ENCODE data around the gene FAM25A.
"Not testable (repeated sequence)": the region's sequence is repeated elsewhere in the genome, so short reads cannot be mapped to it uniquely, and the experiment has no call there.

The FAM25A gene

GRCh38 chr10:86979296-86979818, 40.7 kb upstream of the FAM25A start:
- no peak for TF ChIP-seq CTCF (conservative IDR thresholded peaks at IDR 0.05; ENCODE audit: low read depth, low read length)
- no peak overlapping the region for H3K4me3 ChIP-seq (ENCODE audit: low read length)
- DNase-seq (ENCODE audit: low read depth): no peak

- no peak for TF ChIP-seq CTCF (conservative IDR thresholded peaks at IDR 0.05; ENCODE audit: low read depth, low read length)
- no peak overlapping the region for H3K4me3 ChIP-seq (ENCODE audit: low read length)
- DNase-seq (ENCODE audit: low read depth): no peak
These were observed 40.1 kb upstream of the FAM25A start for GRCh38 chr10:86979977-86980448.

- not testable (repeated sequence) for DNase-seq (ENCODE audit: low read depth); H3K4me3 ChIP-seq (ENCODE audit: low read length)
These were observed 39.1 kb upstream of the FAM25A start for GRCh38 chr10:86981020-86981419.

GRCh38 chr10:86981716-86982115, 38.4 kb upstream of the FAM25A start:
- TF ChIP-seq CTCF (conservative IDR thresholded peaks at IDR 0.05; ENCODE audit: low read depth, low read length): no peak
- H3K4me3 ChIP-seq (ENCODE audit: low read length): no peak overlapping the region
- DNase-seq (ENCODE audit: low read depth): no peak

- not testable (repeated sequence) for H3K4me3 ChIP-seq (ENCODE audit: low read length); DNase-seq (ENCODE audit: low read depth)
These were observed 35.6 kb upstream of the FAM25A start for GRCh38 chr10:86984498-86984897.

GRCh38 chr10:86988520-86988919, 31.6 kb upstream of the FAM25A start:
- no peak for DNase-seq (ENCODE audit: low read depth)
- H3K4me3 ChIP-seq (ENCODE audit: low read length): no peak overlapping the region
- no peak for TF ChIP-seq CTCF (conservative IDR thresholded peaks at IDR 0.05; ENCODE audit: low read depth, low read length)

- not testable (repeated sequence) for DNase-seq (ENCODE audit: low read depth); H3K4me3 ChIP-seq (ENCODE audit: low read length)
These were observed 28.7 kb upstream of the FAM25A start for GRCh38 chr10:86991362-86991761.

GRCh38 chr10:86992456-86992855, 27.6 kb upstream of the FAM25A start:
- no peak overlapping the region for H3K4me3 ChIP-seq (ENCODE audit: low read length)
- no peak for DNase-seq (ENCODE audit: low read depth)

More at GRCh38 chr10:86992456-86992855, 27.6 kb upstream of the FAM25A start:
- no peak for TF ChIP-seq CTCF (conservative IDR thresholded peaks at IDR 0.05; ENCODE audit: low read depth, low read length)

Data from retinal pigment epithelial cell (primary cell).